SK-N-SH (cell line): ENCODE data around the gene ZNF776.

Experiments used
- CTCF ChIP-seq: fragments of 200-600 bp; sonication (generic); IDR thresholded peaks from 2 replicates; pipeline ENCODE4 v1.6.1; 2017; ENCODE audit warnings: antibody characterized with exemption, mild to moderate bottlenecking, moderate library complexity
- GATA2 ChIP-seq: sonication (generic); formaldehyde crosslinking; IDR thresholded peaks from 2 replicates; pipeline ENCODE4 v1.5.0; 2020; ENCODE audit warnings: mild to moderate bottlenecking, missing genetic modification reagents
- MAX ChIP-seq: IDR thresholded peaks from 2 replicates; pipeline ENCODE4 v1.4.0; 2012; ENCODE audit warnings: low read depth
- MXI1 ChIP-seq: IDR thresholded peaks from 2 replicates; pipeline ENCODE4 v1.6.1; 2012; ENCODE audit warnings: mild to moderate bottlenecking, low read depth, low read length, improper control_type of control experiment
- NRF1 ChIP-seq: IDR thresholded peaks from 2 replicates; pipeline ENCODE4 v1.6.1; 2012; ENCODE audit warnings: low read depth, mild to moderate bottlenecking, low read length
- PBX3 ChIP-seq: IDR thresholded peaks from 2 replicates; pipeline ENCODE4; 2012
- POLR2AphosphoS5 ChIP-seq: IDR thresholded peaks from 2 replicates; pipeline ENCODE4 v1.6.1; 2012; ENCODE audit warnings: low read depth, low read length
- RFX5 ChIP-seq: IDR thresholded peaks from 2 replicates; pipeline ENCODE4 v1.6.1; 2012; ENCODE audit warnings: mild to moderate bottlenecking, improper control_type of control experiment, low read length
- SIN3A ChIP-seq: IDR thresholded peaks from 2 replicates; pipeline ENCODE4 v1.6.1; 2012; ENCODE audit warnings: low read depth, mild to moderate bottlenecking, low read length, moderate library complexity, borderline replicate concordance
- SMC3 ChIP-seq: IDR thresholded peaks from 2 replicates; pipeline ENCODE4 v1.6.1; 2012; ENCODE audit warnings: low read depth, low read length, improper control_type of control experiment
- TCF12 ChIP-seq: IDR thresholded peaks from 2 replicates; pipeline ENCODE4 v1.4.0; 2012
- USF2 ChIP-seq: fragments of 150-350 bp; IDR thresholded peaks from 2 replicates; pipeline ENCODE4 v1.6.1; 2017; ENCODE audit warnings: antibody characterized with exemption, low read length, low read depth, borderline replicate concordance
- TF ChIP-seq, protein P1 (sequence below): IDR thresholded peaks from 2 replicates; pipeline ENCODE4 v1.4.0; 2012; ENCODE audit warnings: low read depth, borderline replicate concordance

DNA sequence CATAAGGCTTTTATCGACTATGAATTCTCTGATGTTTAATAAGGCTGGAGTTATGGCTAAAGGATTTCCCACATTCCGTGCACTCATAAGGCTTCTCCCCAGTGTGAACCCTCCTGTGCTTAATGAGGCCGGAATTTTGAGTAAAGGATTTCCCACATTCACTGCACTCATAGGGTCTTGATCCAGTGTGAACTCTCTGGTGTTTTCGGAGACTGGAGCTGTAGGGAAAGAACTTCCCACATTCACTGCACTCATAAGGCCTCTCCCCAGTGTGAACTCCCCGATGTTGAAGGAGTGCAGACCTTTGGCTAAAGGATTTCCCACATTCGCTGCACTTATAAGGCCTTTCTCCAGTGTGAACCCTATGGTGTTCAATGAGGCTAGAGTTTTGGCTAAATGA lies 45.0 kb upstream of the ZNF776 start:
- TF ChIP-seq CTCF (no peak), PBX3 (no peak), SIN3A (no peak), RFX5 (no peak), TCF12 (no peak), GATA2 (CRISPR knock-in tag) (no peak), POLR2AphosphoS5 (no peak), MXI1 (no peak), USF2 (no peak), NRF1 (no peak), SMC3 (no peak), MAX (no peak)
- TF ChIP-seq, protein P1, sequence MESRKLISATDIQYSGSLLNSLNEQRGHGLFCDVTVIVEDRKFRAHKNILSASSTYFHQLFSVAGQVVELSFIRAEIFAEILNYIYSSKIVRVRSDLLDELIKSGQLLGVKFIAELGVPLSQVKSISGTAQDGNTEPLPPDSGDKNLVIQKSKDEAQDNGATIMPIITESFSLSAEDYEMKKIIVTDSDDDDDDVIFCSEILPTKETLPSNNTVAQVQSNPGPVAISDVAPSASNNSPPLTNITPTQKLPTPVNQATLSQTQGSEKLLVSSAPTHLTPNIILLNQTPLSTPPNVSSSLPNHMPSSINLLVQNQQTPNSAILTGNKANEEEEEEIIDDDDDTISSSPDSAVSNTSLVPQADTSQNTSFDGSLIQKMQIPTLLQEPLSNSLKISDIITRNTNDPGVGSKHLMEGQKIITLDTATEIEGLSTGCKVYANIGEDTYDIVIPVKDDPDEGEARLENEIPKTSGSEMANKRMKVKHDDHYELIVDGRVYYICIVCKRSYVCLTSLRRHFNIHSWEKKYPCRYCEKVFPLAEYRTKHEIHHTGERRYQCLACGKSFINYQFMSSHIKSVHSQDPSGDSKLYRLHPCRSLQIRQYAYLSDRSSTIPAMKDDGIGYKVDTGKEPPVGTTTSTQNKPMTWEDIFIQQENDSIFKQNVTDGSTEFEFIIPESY, result no peak
